Uterus (tissue), 2 donors: ENCODE measurements around the gene NXN.

Experiments used
- CTCF ChIP-seq, 4 experiments: fragments of 200-600 bp in 2 of 4; fragments of 450-650 bp in 2 of 4; sonication (generic) in 2 of 4; IDR thresholded peaks; one replicate each; pipeline ENCODE4 v1.5.1; 2016 to 2019; ENCODE audit warnings: antibody characterized with exemption in 4 of 4, mild to moderate bottlenecking in 2 of 4, moderate library complexity in 1 of 4
- POLR2A ChIP-seq, 2 donors: fragments of 450-650 bp; IDR thresholded peaks; one replicate each; pipeline ENCODE4 v1.6.1; 2016; ENCODE audit warnings: antibody characterized with exemption in 2 of 2, mild to moderate bottlenecking in 1 of 2, moderate library complexity in 1 of 2

DNA sequence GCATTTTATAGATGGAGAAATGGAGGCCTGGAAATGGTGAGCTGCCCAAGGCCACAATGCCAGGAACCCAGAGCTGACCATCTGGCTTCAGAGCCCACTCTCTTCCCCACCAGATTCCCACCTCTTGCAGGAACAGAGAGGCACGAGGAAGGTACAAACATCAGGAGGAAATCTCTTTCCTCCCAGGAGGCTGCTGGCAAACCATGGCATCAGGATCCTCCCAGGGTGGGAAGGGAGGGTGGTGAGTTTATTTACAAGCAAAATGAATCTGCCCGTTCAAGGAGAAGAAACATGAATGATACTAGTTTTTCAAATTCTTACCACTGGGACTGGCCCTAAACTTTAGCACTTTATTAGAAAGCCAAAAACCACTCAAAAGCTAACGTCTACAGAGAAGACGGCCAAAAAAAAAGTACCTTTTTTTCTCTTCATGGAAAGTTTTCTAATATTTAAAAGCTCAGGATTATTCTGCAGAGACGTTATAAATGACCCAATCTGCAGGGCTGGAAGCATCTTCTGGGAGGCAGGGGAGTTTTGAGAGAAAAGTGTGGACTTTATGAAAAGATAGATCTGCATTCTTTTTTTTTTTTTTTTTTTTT, 79.1 kb downstream of the NXN start:
- TF ChIP-seq CTCF (IDR thresholded peaks at IDR 0.05) (no peak), POLR2A (IDR thresholded peaks at IDR 0.05) (no peak)
